A549 (cell line): ENCODE results near the gene BCAS3. TPM values are rescaled to one million over a fixed set of nuclear protein-coding genes. Genes with fewer than 3 reads are reported as not detected.

Experiments
- ATAC-seq, 2 experiments: fragments of 200-7000 bp in 1 of 2; fragments of >200 bp in 1 of 2; cut with Nextera tagmentation in 1 of 2; cut with Tn5 transposase in 1 of 2; 3 replicates each; pipeline versions ENCODE4 v1.8.0 to v1.9.1; 2018 to 2020; ENCODE audit warnings: mild to moderate bottlenecking in 1 of 2, moderate library complexity in 1 of 2
- CTCF ChIA-PET: fragments of 300-600 bp; sonication (Branson Sonifier 250); formaldehyde crosslinking; extraction: SDS; loops from one replicate; lab custom pipeline; 2021; ENCODE audit warnings: antibody characterized with exemption, inconsistent platforms; lab: Yijun Ruan, JAX
- POLR2A ChIA-PET: fragments of 350-600 bp; formaldehyde crosslinking; extraction: SDS; loops from one replicate; lab custom pipeline; 2021; ENCODE audit warnings: antibody characterized with exemption, inconsistent platforms; lab: Yijun Ruan, JAX
- DNase-seq, 2 experiments: peaks; one replicate each; pipeline versions ENCODE4 v3.0.0 to v3.0.0-alpha.2; 2011 to 2016; ENCODE audit warnings: low read depth in 1 of 2, low spot score in 1 of 2
- FAIRE-seq: peaks from 2 replicates; lab custom pipeline; 2011; peaks lifted over from hg19 to GRCh38; lab: Jason Lieb, UNC
- H3K27ac ChIP-seq, 2 experiments: fragments of >200 bp; sonication (Bioruptor Twin); formaldehyde crosslinking; 3 replicates each; pipeline ENCODE4 v1.5.1; 2016 to 2017
- H3K4me1 ChIP-seq: fragments of >200 bp; sonication (Bioruptor Twin); formaldehyde crosslinking; 3 replicates; pipeline ENCODE4 v1.6.1; 2016
- H3K4me2 ChIP-seq: fragments of >200 bp; sonication (Bioruptor Twin); formaldehyde crosslinking; 3 replicates; pipeline ENCODE4 v1.6.1; 2016
- H3K4me3 ChIP-seq: fragments of >200 bp; sonication (Bioruptor Twin); formaldehyde crosslinking; 3 replicates; pipeline ENCODE4 v1.5.1; 2016
- H3K9me3 ChIP-seq: fragments of >200 bp; sonication (Bioruptor Twin); formaldehyde crosslinking; 3 replicates; pipeline ENCODE4 v1.6.1; 2016
- BCL3 ChIP-seq: fragments of >200 bp; sonication (Bioruptor Twin); formaldehyde crosslinking; IDR thresholded peaks from 3 replicates; pipeline ENCODE4 v1.6.1; 2016
- CBX2 ChIP-seq: fragments of 200-600 bp; sonication (generic); IDR thresholded peaks from 2 replicates; pipeline ENCODE4 v1.6.1; 2016; ENCODE audit warnings: low read depth, mild to moderate bottlenecking, borderline replicate concordance
- CHD4 ChIP-seq: fragments of 200-600 bp; sonication (generic); IDR thresholded peaks from 2 replicates; pipeline ENCODE4 v1.6.1; 2016; ENCODE audit warnings: antibody characterized with exemption, mild to moderate bottlenecking, borderline replicate concordance
- EP300 ChIP-seq, 2 experiments: fragments of >200 bp; sonication (Bioruptor Twin); formaldehyde crosslinking; IDR thresholded peaks; 2 replicates in 1 of 2; 3 replicates in 1 of 2; pipeline ENCODE4 v1.6.1; 2016 to 2017
- FOXS1 ChIP-seq: fragments of 250-450 bp; sonication (Bioruptor Pico); IDR thresholded peaks from 2 replicates; pipeline ENCODE4 v1.5.0; 2020; ENCODE audit warnings: mild to moderate bottlenecking, moderate library complexity
- GATA3 ChIP-seq: IDR thresholded peaks from 2 replicates; pipeline ENCODE4 v1.6.1; 2012; ENCODE audit warnings: borderline replicate concordance
- HDAC2 ChIP-seq: fragments of 200-600 bp; sonication (generic); IDR thresholded peaks from 2 replicates; pipeline ENCODE4 v1.6.1; 2016
- HES2 ChIP-seq: fragments of >200 bp; sonication (Bioruptor Twin); formaldehyde crosslinking; IDR thresholded peaks from 2 replicates; pipeline ENCODE4 v1.6.1; 2016
- KDM1A ChIP-seq: fragments of 200-600 bp; sonication (generic); IDR thresholded peaks from 2 replicates; pipeline ENCODE4 v1.6.1; 2016; ENCODE audit warnings: low read depth, mild to moderate bottlenecking
- KDM5A ChIP-seq: fragments of 200-600 bp; sonication (generic); IDR thresholded peaks from 2 replicates; pipeline ENCODE4 v1.6.1; 2016; ENCODE audit warnings: antibody characterized with exemption, mild to moderate bottlenecking
- MAFK ChIP-seq: fragments of 450-650 bp; IDR thresholded peaks from 2 replicates; pipeline ENCODE4 v1.6.1; 2014; ENCODE audit not compliant: partially characterized antibody
- MAX ChIP-seq: IDR thresholded peaks from 2 replicates; pipeline ENCODE4 v1.6.1; 2012
- MAZ ChIP-seq: fragments of 150-350 bp; IDR thresholded peaks from 2 replicates; pipeline ENCODE4 v1.6.1; 2014; ENCODE audit warnings: antibody characterized with exemption, low read depth, low read length, borderline replicate concordance
- NFE2L2 ChIP-seq: fragments of 150-350 bp; conservative IDR thresholded peaks from 2 replicates; pipeline ENCODE4 v1.6.1; 2014; ENCODE audit warnings: low read length
- PHF8 ChIP-seq: fragments of 200-600 bp; sonication (generic); IDR thresholded peaks from 2 replicates; pipeline ENCODE4 v1.6.1; 2016; ENCODE audit warnings: low read depth, mild to moderate bottlenecking, antibody characterized with exemption, moderate library complexity, borderline replicate concordance
- POLR2A ChIP-seq: IDR thresholded peaks from 2 replicates; pipeline ENCODE4 v1.6.1; 2012; ENCODE audit warnings: mild to moderate bottlenecking, low read length
- RAD21 ChIP-seq, 2 experiments: fragments of >200 bp in 1 of 2; sonication (Bioruptor Twin) in 1 of 2; formaldehyde crosslinking in 1 of 2; IDR thresholded peaks in 1 of 2; conservative IDR thresholded peaks in 1 of 2; 2 replicates in 1 of 2; 3 replicates in 1 of 2; pipeline ENCODE4 v1.6.1; 2012 to 2018; ENCODE audit warnings: inconsistent platforms in 1 of 2
- RCOR1 ChIP-seq: fragments of 150-350 bp; IDR thresholded peaks from 2 replicates; pipeline ENCODE4 v1.6.1; 2014; ENCODE audit warnings: antibody characterized with exemption, low read length, low read depth
- RNF2 ChIP-seq: fragments of 200-600 bp; sonication (generic); IDR thresholded peaks from 2 replicates; pipeline ENCODE4 v1.6.1; 2016; ENCODE audit warnings: low read depth, mild to moderate bottlenecking, antibody characterized with exemption, moderate library complexity, borderline replicate concordance
- SMC3 ChIP-seq: fragments of >200 bp; sonication (Bioruptor Twin); formaldehyde crosslinking; IDR thresholded peaks from 3 replicates; pipeline ENCODE4 v1.6.1; 2018; ENCODE audit warnings: inconsistent platforms
- SREBF2 ChIP-seq: fragments of 450-650 bp; IDR thresholded peaks from 2 replicates; pipeline ENCODE4 v1.6.1; 2014; ENCODE audit warnings: mild to moderate bottlenecking, moderate library complexity
- ZC3H11A ChIP-seq: fragments of 450-650 bp; IDR thresholded peaks from 2 replicates; pipeline ENCODE4 v1.6.1; 2014; ENCODE audit warnings: antibody characterized with exemption, mild to moderate bottlenecking
- ZFP36 ChIP-seq: fragments of 450-650 bp; IDR thresholded peaks from 2 replicates; pipeline ENCODE4 v1.6.1; 2014; ENCODE audit warnings: borderline replicate concordance; ENCODE audit not compliant: partially characterized antibody
- ZSCAN20 ChIP-seq: fragments of 250-450 bp; sonication (Bioruptor Pico); IDR thresholded peaks from 2 replicates; pipeline ENCODE4 v1.8.0; 2022; ENCODE audit warnings: mild to moderate bottlenecking, moderate library complexity
- WGBS: methylation state at CpG from one replicate; pipeline ENCODE4 v1.1.6; 2017; ENCODE audit errors: missing lambda C conversion rate; 5-methylcytosine and 5-hydroxymethylcytosine counted together
- polyA plus RNA-seq, 4 experiments: library from polyadenylated mRNA; depleted of rRNA in 3 of 4; stranded (reverse); fragments of >200 nt; fragmentation: RNase III in 1 of 4; extraction: RNeasy Plus Mini Kit Qiagen cat#74134 plus additional on column Dnase treatment in 1 of 4; gene quantifications; 2 replicates in 3 of 4; 3 replicates in 1 of 4; pipeline ENCODE4 v1.2.3, GENCODE V29; 2011 to 2017

BCAS3 gene
- polyA plus RNA-seq, 2 of the 4 experiments (the other 2 are of a cell fraction), result 14.7 to 43.4 TPM

- H3K4me1 ChIP-seq, result no peaks in the 10 kb centered on the region
- TF ChIP-seq EP300 (IDR thresholded peaks at IDR 0.05), result no peak
- 0 out of 5 replicates have a peak, but pooled peaks of 1 of the 2 experiments have one; percentile 13 for TF ChIP-seq RAD21 (conservative IDR thresholded peaks at IDR 0.05 in 1 of 2, IDR thresholded peaks at IDR 0.05 in 1 of 2)
- TF ChIP-seq POLR2A, result no peak
- no peak for TF ChIP-seq HDAC2
- TF ChIP-seq, all 56 proteins: peak for 1
- no peak overlapping the region for H3K4me3 ChIP-seq
- ATAC-seq (peak in 1 of 2 experiments; percentile 45; a peak in 2 of 6 replicates), DNase-seq (no peak), FAIRE-seq (no peak)
- H3K9me3 ChIP-seq, result no peaks in the 10 kb centered on the region
- CTCF ChIA-PET, result interaction anchor here (0.9 to 1.8 kb wide), 4 partner anchors 10 to 72 kb away, joined by 3 to 6 read pairs (median 6); no protein-coding TSS in a partner anchor
- H3K27ac ChIP-seq, result no peak overlapping the region
- 90% methylated on average over 11 of the region's 11 CpGs for WGBS
- H3K4me2 ChIP-seq, result no peak overlapping the region
- POLR2A ChIA-PET, result no interaction called here
Measured at GRCh38 chr17:61317779-61318178, 640.1 kb downstream of the BCAS3 start.

- ATAC-seq (no peak), FAIRE-seq (no peak), DNase-seq (no peak)
- ChIA-PET POLR2A (no interaction called here), CTCF (interaction anchor here (1.2 to 1.8 kb wide), 2 partner anchors 18 to 40 kb away, joined by 4 to 5 read pairs; no protein-coding TSS in a partner anchor)
- TF ChIP-seq ZC3H11A, result no peak
- no peak for TF ChIP-seq CHD4
- TF ChIP-seq MAFK, result peak; percentile 3
- Histone ChIP-seq H3K27ac (no peak overlapping the region), H3K4me1 (peaks cover 4% of the 10 kb centered on the region; the same call in 2 of the 3 replicates), H3K4me2 (no peak overlapping the region), H3K9me3 (no peaks in the 10 kb centered on the region), H3K4me3 (no peak overlapping the region)
- 87% methylated on average over 5 of the region's 5 CpGs for WGBS
Measured at GRCh38 chr17:61318684-61319098, 641.0 kb downstream of the BCAS3 start.

- DNase-seq (no peak), ATAC-seq (no peak), FAIRE-seq (no peak)
- WGBS, result 95% methylated on average over 6 of the region's 6 CpGs
- Histone ChIP-seq H3K4me1 (peaks cover 29% of the 10 kb centered on the region), H3K27ac (no peak overlapping the region), H3K4me3 (no peak overlapping the region), H3K4me2 (no peak overlapping the region), H3K9me3 (no peaks in the 10 kb centered on the region)
- ChIA-PET POLR2A (no interaction called here), CTCF (no interaction called here)
- TF ChIP-seq BCL3 (no peak), HES2 (no peak), CBX2 (no peak), GATA3 (no peak), FOXS1 (CRISPR knock-in tag) (no peak), KDM1A (no peak), ZSCAN20 (CRISPR knock-in tag) (no peak), POLR2A (no peak), NFE2L2 (no peak), ZFP36 (no peak), SMC3 (no peak), RNF2 (no peak), SREBF2 (no peak), PHF8 (no peak), MAZ (no peak), RCOR1 (no peak), MAX (no peak), KDM5A (no peak), HDAC2 (no peak)
Measured at GRCh38 chr17:61321344-61321743, 643.7 kb downstream of the BCAS3 start.
